RWPE2 (cell line): Measurements from ENCODE around the gene RTTN.
A peak's percentile ranks its signal among the peaks of the same experiment; 100 is the strongest.

Experiments used
- ATAC-seq: fragments of 200-7000 bp; cut with Tn5 transposase; 3 replicates; pipeline ENCODE4 v1.9.1; 2021; ENCODE audit warnings: low read depth
- DNase-seq: peaks from one replicate; pipeline ENCODE4 v3.0.0-alpha.2; 2020; ENCODE audit warnings: low spot score
- H3K27ac ChIP-seq: fragments of 450-650 bp; 2 replicates; pipeline ENCODE4 v1.5.1; 2017; ENCODE audit warnings: mild to moderate bottlenecking; ENCODE audit not compliant: poor library complexity, severe bottlenecking
- H3K27me3 ChIP-seq: fragments of 250-450 bp; sonication (Bioruptor Pico); 2 replicates; pipeline ENCODE4 v1.5.1; 2021; ENCODE audit warnings: mild to moderate bottlenecking, moderate library complexity; ENCODE audit not compliant: insufficient read depth, poor library complexity, severe bottlenecking
- H3K36me3 ChIP-seq: fragments of 250-450 bp; sonication (Bioruptor Pico); 2 replicates; pipeline ENCODE4 v1.5.1; 2020; ENCODE audit warnings: low read depth, mild to moderate bottlenecking, moderate library complexity
- H3K4me1 ChIP-seq: fragments of 250-450 bp; sonication (Bioruptor Pico); 2 replicates; pipeline ENCODE4 v1.5.1; 2021; ENCODE audit warnings: mild to moderate bottlenecking, moderate library complexity; ENCODE audit not compliant: insufficient read depth, poor library complexity, severe bottlenecking
- H3K4me3 ChIP-seq: fragments of 250-450 bp; sonication (Bioruptor Pico); 2 replicates; pipeline ENCODE4 v1.5.1; 2021; ENCODE audit warnings: mild to moderate bottlenecking, moderate library complexity; ENCODE audit not compliant: severe bottlenecking
- H3K9me3 ChIP-seq: fragments of 250-450 bp; sonication (Bioruptor Pico); 2 replicates; pipeline ENCODE4 v1.5.1; 2021; ENCODE audit warnings: mild to moderate bottlenecking, moderate library complexity; ENCODE audit not compliant: severe bottlenecking
- CTCF ChIP-seq: fragments of 450-650 bp; IDR thresholded peaks from one replicate; pipeline ENCODE4 v1.5.1; 2017; ENCODE audit warnings: mild to moderate bottlenecking, moderate library complexity; ENCODE audit not compliant: poor library complexity, severe bottlenecking

RTTN gene

DNA sequence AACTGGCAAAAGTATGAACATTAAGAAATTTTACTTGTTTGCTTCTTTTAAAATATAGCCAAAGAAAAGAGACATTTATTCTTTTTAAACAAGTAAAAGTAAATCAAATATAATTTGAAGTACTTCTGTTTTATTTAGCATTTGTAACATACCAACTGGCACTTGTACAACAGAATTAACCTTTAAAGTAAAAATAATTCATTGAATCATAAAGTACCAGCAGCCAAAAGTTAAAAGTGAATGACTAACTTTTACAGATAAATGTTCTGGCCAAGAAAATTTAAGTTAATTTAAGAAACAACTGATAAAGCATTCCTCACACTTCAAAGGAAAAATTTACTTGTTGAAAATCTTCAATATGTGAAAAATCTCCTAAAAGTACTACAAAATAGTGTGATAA lies 23.8 kb downstream of the RTTN start:
- ATAC-seq (no peak), DNase-seq (no peak)
- TF ChIP-seq CTCF: no peak
- Histone ChIP-seq H3K9me3 (no peaks in the 10 kb centered on the region), H3K4me3 (no peak overlapping the region), H3K4me1 (peaks cover 18% of the 10 kb centered on the region), H3K36me3 (peaks cover 50% of the 10 kb centered on the region), H3K27me3 (no peaks in the 10 kb centered on the region), H3K27ac (no peak overlapping the region)

DNA sequence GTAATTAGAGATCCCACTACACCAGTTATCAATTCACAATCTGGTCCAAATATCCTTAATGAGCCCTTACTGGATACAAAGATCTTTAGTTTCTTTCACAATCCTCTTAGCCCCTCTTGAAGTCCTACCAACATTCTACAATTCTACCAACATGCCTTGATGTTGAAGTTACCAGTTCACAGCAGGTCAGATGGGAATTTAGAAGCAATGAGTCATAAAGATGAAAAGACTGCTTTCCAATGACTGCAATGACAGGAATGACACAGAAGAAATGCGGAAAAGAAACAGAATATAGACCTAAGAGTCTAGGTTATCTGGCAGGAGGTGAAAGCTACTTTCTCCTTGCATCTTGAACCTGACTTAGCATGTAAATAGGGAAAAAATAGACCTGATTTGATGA lies 24.5 kb downstream of the RTTN start:
- Histone ChIP-seq H3K4me3 (no peak overlapping the region), H3K27ac (no peak overlapping the region), H3K27me3 (no peaks in the 10 kb centered on the region), H3K4me1 (peaks cover 22% of the 10 kb centered on the region), H3K9me3 (no peaks in the 10 kb centered on the region), H3K36me3 (peaks cover 48% of the 10 kb centered on the region)
- ATAC-seq: peak; percentile 72
- TF ChIP-seq CTCF: no peak
- DNase-seq: no peak

GRCh38 chr18:70176537-70176936 lies 28.9 kb downstream of the RTTN start:
- DNase-seq (no peak), ATAC-seq (no peak)
- peaks cover 47% of the 10 kb centered on the region for H3K36me3 ChIP-seq
- no peaks in the 10 kb centered on the region for H3K9me3 ChIP-seq
- peaks cover 14% of the 10 kb centered on the region for H3K4me1 ChIP-seq
- no peak overlapping the region for H3K4me3 ChIP-seq
- no peak overlapping the region for H3K27ac ChIP-seq
- H3K27me3 ChIP-seq: no peaks in the 10 kb centered on the region
- no peak for TF ChIP-seq CTCF

- DNase-seq: no peak
- no peak for TF ChIP-seq CTCF
- Histone ChIP-seq H3K4me1 (peaks cover 4% of the 10 kb centered on the region), H3K9me3 (no peaks in the 10 kb centered on the region), H3K4me3 (no peak overlapping the region), H3K36me3 (peaks cover 44% of the 10 kb centered on the region), H3K27ac (no peak overlapping the region), H3K27me3 (no peaks in the 10 kb centered on the region)
- no peak for ATAC-seq
Measured at GRCh38 chr18:70175216-70175615, 30.3 kb downstream of the RTTN start.

- Histone ChIP-seq H3K27ac (no peak overlapping the region), H3K4me1 (peaks cover 4% of the 10 kb centered on the region), H3K9me3 (no peaks in the 10 kb centered on the region), H3K4me3 (no peak overlapping the region), H3K36me3 (peaks cover 43% of the 10 kb centered on the region), H3K27me3 (no peaks in the 10 kb centered on the region)
- DNase-seq (no peak), ATAC-seq (no peak)
- peak; percentile 48 for TF ChIP-seq CTCF
Measured at GRCh38 chr18:70172225-70172624, 33.3 kb downstream of the RTTN start.
